Neural crest cell (in vitro differentiated cells): ENCODE measurements around the gene ARHGAP19. TPM values are rescaled to one million over a fixed set of nuclear protein-coding genes. Genes with fewer than 3 reads are reported as not detected.

ENCODE experiments used
- DNase-seq: peaks from one replicate; pipeline ENCODE4 v3.0.0; 2021; ENCODE audit warnings: low read depth, mixed read lengths, low spot score
- H3K27ac Mint-ChIP-seq: one replicate; pipeline ENCODE4 v1.8.0; 2021; ENCODE audit warnings: mild to moderate bottlenecking, mixed read lengths; ENCODE audit not compliant: unreplicated experiment
- H3K27me3 Mint-ChIP-seq: 2 replicates; pipeline ENCODE4 v1.8.0; 2021; ENCODE audit warnings: low read depth, mild to moderate bottlenecking, mixed read lengths
- H3K36me3 Mint-ChIP-seq: 2 replicates; pipeline ENCODE4 v1.8.0; 2021; ENCODE audit warnings: low read depth, mild to moderate bottlenecking, mixed read lengths
- H3K4me1 Mint-ChIP-seq: 2 replicates; pipeline ENCODE4 v1.8.0; 2021; ENCODE audit warnings: mixed read lengths
- H3K4me3 Mint-ChIP-seq: one replicate; pipeline ENCODE4 v1.8.0; 2021; ENCODE audit warnings: mild to moderate bottlenecking, mixed read lengths
- H3K9me3 Mint-ChIP-seq: 2 replicates; pipeline ENCODE4 v1.8.0; 2021; ENCODE audit warnings: mixed read lengths
- total RNA-seq: library from RNA; stranded (reverse); gene quantifications from 2 replicates; pipeline ENCODE4 v1.2.1, GENCODE V29; 2021
- TF ChIP-seq, protein P1 (sequence below): fragments of 200-600 bp; sonication (generic); conservative IDR thresholded peaks from 2 replicates; pipeline ENCODE4 v1.5.0; 2021; ENCODE audit warnings: antibody characterized with exemption, mild to moderate bottlenecking

Gene ARHGAP19
- total RNA-seq, 1 donor from 2014 or later: 30.3 TPM

DNA sequence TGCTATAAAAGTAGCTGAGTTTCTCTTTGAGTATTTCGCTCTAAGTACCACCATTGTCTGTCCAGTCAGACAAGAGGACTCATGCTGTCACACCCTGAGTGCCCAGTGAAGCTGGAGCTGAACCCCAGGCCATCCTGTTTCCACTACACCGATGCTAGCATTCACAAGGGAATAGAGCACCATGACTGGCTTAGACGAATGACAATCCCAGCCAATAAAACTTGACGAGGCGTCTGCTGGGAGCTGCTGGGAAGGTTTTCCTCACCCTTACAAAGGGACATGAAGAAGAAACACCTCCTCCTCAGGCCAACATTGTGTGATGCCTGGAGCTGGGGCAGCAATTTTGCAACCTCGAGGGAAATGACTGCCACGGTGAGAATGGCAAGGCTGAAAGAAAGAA lies 89.2 kb downstream of the ARHGAP19 start:
- H3K36me3 Mint-ChIP-seq: no peaks in the 10 kb centered on the region
- H3K9me3 Mint-ChIP-seq: no peaks in the 10 kb centered on the region
- H3K4me3 Mint-ChIP-seq: no peak overlapping the region
- H3K4me1 Mint-ChIP-seq: no peaks in the 10 kb centered on the region
- DNase-seq: no peak
- TF ChIP-seq, protein P1, sequence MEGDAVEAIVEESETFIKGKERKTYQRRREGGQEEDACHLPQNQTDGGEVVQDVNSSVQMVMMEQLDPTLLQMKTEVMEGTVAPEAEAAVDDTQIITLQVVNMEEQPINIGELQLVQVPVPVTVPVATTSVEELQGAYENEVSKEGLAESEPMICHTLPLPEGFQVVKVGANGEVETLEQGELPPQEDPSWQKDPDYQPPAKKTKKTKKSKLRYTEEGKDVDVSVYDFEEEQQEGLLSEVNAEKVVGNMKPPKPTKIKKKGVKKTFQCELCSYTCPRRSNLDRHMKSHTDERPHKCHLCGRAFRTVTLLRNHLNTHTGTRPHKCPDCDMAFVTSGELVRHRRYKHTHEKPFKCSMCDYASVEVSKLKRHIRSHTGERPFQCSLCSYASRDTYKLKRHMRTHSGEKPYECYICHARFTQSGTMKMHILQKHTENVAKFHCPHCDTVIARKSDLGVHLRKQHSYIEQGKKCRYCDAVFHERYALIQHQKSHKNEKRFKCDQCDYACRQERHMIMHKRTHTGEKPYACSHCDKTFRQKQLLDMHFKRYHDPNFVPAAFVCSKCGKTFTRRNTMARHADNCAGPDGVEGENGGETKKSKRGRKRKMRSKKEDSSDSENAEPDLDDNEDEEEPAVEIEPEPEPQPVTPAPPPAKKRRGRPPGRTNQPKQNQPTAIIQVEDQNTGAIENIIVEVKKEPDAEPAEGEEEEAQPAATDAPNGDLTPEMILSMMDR: no peak
- H3K27ac Mint-ChIP-seq: no peak overlapping the region
- H3K27me3 Mint-ChIP-seq: peaks cover 6% of the 10 kb centered on the region

GRCh38 chr10:97200616-97201015 lies 91.8 kb downstream of the ARHGAP19 start:
- H3K27me3 Mint-ChIP-seq: peaks cover 19% of the 10 kb centered on the region
- no peak overlapping the region for H3K27ac Mint-ChIP-seq
- no peak for DNase-seq
- H3K9me3 Mint-ChIP-seq: no peaks in the 10 kb centered on the region
- peaks cover 13% of the 10 kb centered on the region for H3K4me1 Mint-ChIP-seq
- H3K36me3 Mint-ChIP-seq: no peaks in the 10 kb centered on the region
- H3K4me3 Mint-ChIP-seq: no peak overlapping the region
- TF ChIP-seq, protein P1: no peak

- Mint-ChIP-seq H3K4me1 (peaks cover 15% of the 10 kb centered on the region), H3K4me3 (no peak overlapping the region), H3K36me3 (no peaks in the 10 kb centered on the region), H3K9me3 (no peaks in the 10 kb centered on the region), H3K27me3 (peaks cover 26% of the 10 kb centered on the region), H3K27ac (no peak overlapping the region)
- DNase-seq: no peak
- TF ChIP-seq, protein P1: no peak
These were observed 93.3 kb downstream of the ARHGAP19 start for GRCh38 chr10:97199152-97199551.

- Mint-ChIP-seq H3K27ac (no peak overlapping the region), H3K4me1 (peaks cover 24% of the 10 kb centered on the region), H3K9me3 (no peaks in the 10 kb centered on the region), H3K27me3 (peaks cover 33% of the 10 kb centered on the region), H3K36me3 (no peaks in the 10 kb centered on the region), H3K4me3 (peak overlapping the region; percentile 27)
- TF ChIP-seq, protein P1: no peak
- no peak for DNase-seq
These were observed 95.4 kb downstream of the ARHGAP19 start for GRCh38 chr10:97197030-97197500.

GRCh38 chr10:97196223-97197029 lies 96.0 kb downstream of the ARHGAP19 start:
- H3K36me3 Mint-ChIP-seq: no peaks in the 10 kb centered on the region
- no peak overlapping the region for H3K27ac Mint-ChIP-seq
- peaks cover 33% of the 10 kb centered on the region for H3K27me3 Mint-ChIP-seq
- no peaks in the 10 kb centered on the region for H3K9me3 Mint-ChIP-seq
- peak overlapping the region; percentile 86 for H3K4me3 Mint-ChIP-seq
- DNase-seq: peak; percentile 54
- H3K4me1 Mint-ChIP-seq: peaks cover 24% of the 10 kb centered on the region
- TF ChIP-seq, protein P1: peak; percentile 76
